ENCODE results near the gene MYO18A. TPM values are rescaled to one million over a fixed set of nuclear protein-coding genes. Genes with fewer than 3 reads are reported as not detected.

The MYO18A gene
- total RNA-seq, 1 experiment from 2014 or later: 21.4 TPM

- DNase-seq (ENCODE audit: low read depth): no peak
Observed at GRCh38 chr17:29165800-29166506, 14.2 kb downstream of the MYO18A start.

GRCh38 chr17:29165261-29165660 lies 14.9 kb downstream of the MYO18A start:
- no peak for DNase-seq (ENCODE audit: low read depth)

- DNase-seq (ENCODE audit: low read depth): no peak
Observed at GRCh38 chr17:29163563-29163962, 16.6 kb downstream of the MYO18A start.

- no peak for DNase-seq (ENCODE audit: low read depth)
Observed at GRCh38 chr17:29162909-29163341, 17.3 kb downstream of the MYO18A start.

- DNase-seq (ENCODE audit: low read depth): no peak
Observed at GRCh38 chr17:29162082-29162908, 17.9 kb downstream of the MYO18A start.

GRCh38 chr17:29160253-29160652 lies 19.9 kb downstream of the MYO18A start:
- no peak for DNase-seq (ENCODE audit: low read depth)

- no peak for DNase-seq (ENCODE audit: low read depth)
Observed at GRCh38 chr17:29159306-29159860, 20.8 kb downstream of the MYO18A start.

GRCh38 chr17:29158488-29159275 lies 21.5 kb downstream of the MYO18A start:
- DNase-seq (ENCODE audit: low read depth): peak; percentile 64

- no peak for DNase-seq (ENCODE audit: low read depth)
Observed at GRCh38 chr17:29158096-29158487, 22.1 kb downstream of the MYO18A start.

- no peak for DNase-seq (ENCODE audit: low read depth)
Observed at GRCh38 chr17:29157310-29157709, 22.9 kb downstream of the MYO18A start.

- no peak for DNase-seq (ENCODE audit: low read depth)
Observed at GRCh38 chr17:29156781-29157180, 23.4 kb downstream of the MYO18A start.

GRCh38 chr17:29155966-29156338 lies 24.2 kb downstream of the MYO18A start:
- DNase-seq (ENCODE audit: low read depth): peak; percentile 46

- peak; percentile 92 for DNase-seq (ENCODE audit: low read depth)
Observed at GRCh38 chr17:29155227-29155965, 24.8 kb downstream of the MYO18A start.

GRCh38 chr17:29154516-29155226 lies 25.5 kb downstream of the MYO18A start:
- peak; percentile 51 for DNase-seq (ENCODE audit: low read depth)

- DNase-seq (ENCODE audit: low read depth): peak; percentile 96
Observed at GRCh38 chr17:29151567-29151966, 28.6 kb downstream of the MYO18A start.

GRCh38 chr17:29150161-29150560 lies 30.0 kb downstream of the MYO18A start:
- peak; percentile 44 for DNase-seq (ENCODE audit: low read depth)

- peak; percentile 53 for DNase-seq (ENCODE audit: low read depth)
Observed at GRCh38 chr17:29149431-29150064, 30.6 kb downstream of the MYO18A start.

GRCh38 chr17:29148790-29149430 lies 31.3 kb downstream of the MYO18A start:
- DNase-seq (ENCODE audit: low read depth): peak; percentile 86

- no peak for DNase-seq (ENCODE audit: low read depth)
Observed at GRCh38 chr17:29148257-29148789, 31.9 kb downstream of the MYO18A start.

All from RPMI7951 (cell line).